ENCODE results near the gene SEMA6D.

GRCh38 chr15:47753591-47753990, 36.3 kb downstream of the SEMA6D start:
- TF ChIP-seq, protein P1, sequence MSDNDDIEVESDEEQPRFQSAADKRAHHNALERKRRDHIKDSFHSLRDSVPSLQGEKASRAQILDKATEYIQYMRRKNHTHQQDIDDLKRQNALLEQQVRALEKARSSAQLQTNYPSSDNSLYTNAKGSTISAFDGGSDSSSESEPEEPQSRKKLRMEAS (IDR thresholded peaks at IDR 0.05; ENCODE audit: low read depth), result no peak
- TF ChIP-seq FOXJ3 (CRISPR knock-in tag; IDR thresholded peaks at IDR 0.05), result no peak
- TF ChIP-seq CTCF (IDR thresholded peaks at IDR 0.05), result no peak
- no peak for TF ChIP-seq GABPA (IDR thresholded peaks at IDR 0.05; ENCODE audit: low read depth)
- no peak for TF ChIP-seq EP300 (IDR thresholded peaks at IDR 0.05; ENCODE audit: borderline replicate concordance in 1 of 2, low read depth in 1 of 2, low read length in 1 of 2)
- no peak for TF ChIP-seq YY1 (IDR thresholded peaks at IDR 0.05; ENCODE audit: low read depth)
- TF ChIP-seq GATA2 (CRISPR knock-in tag; IDR thresholded peaks at IDR 0.05), result no peak
- no peak for TF ChIP-seq USF1 (IDR thresholded peaks at IDR 0.05; ENCODE audit: borderline replicate concordance, low read depth)
- no peak for TF ChIP-seq RXRA (IDR thresholded peaks at IDR 0.05; ENCODE audit: borderline replicate concordance, low read depth)

Measured in SK-N-SH (cell line).